PFSK-1 (cell line): ENCODE measurements around the gene MCCD1.

Experiments
- FOXP2 ChIP-seq: optimal IDR thresholded peaks from 2 replicates; pipeline ENCODE3; 2011; ENCODE audit warnings: borderline replicate concordance, control low read depth, inconsistent platforms; ENCODE audit not compliant: insufficient read depth; ENCODE audit errors: extremely low read length, extremely low read depth
- POLR2AphosphoS5 ChIP-seq: IDR thresholded peaks from 2 replicates; pipeline ENCODE4 v1.6.1; 2012; ENCODE audit warnings: low read depth, mild to moderate bottlenecking, control low read depth, low read length, moderate library complexity
- SIN3A ChIP-seq: IDR thresholded peaks from 2 replicates; pipeline ENCODE4 v1.6.1; 2012; ENCODE audit warnings: mild to moderate bottlenecking, low read length, moderate library complexity, borderline replicate concordance; ENCODE audit not compliant: insufficient read depth
- TAF1 ChIP-seq: IDR thresholded peaks from 2 replicates; pipeline ENCODE4 v1.6.1; 2012; ENCODE audit warnings: low read length, control low read depth, borderline replicate concordance; ENCODE audit not compliant: insufficient read depth
- TF ChIP-seq, protein P1 (sequence below), 2 experiments: IDR thresholded peaks; 2 replicates each; pipeline versions ENCODE4 v1.6.1 to v1.8.0; 2011 to 2012; ENCODE audit warnings: low read depth in 2 of 2, low read length in 2 of 2, control low read depth in 1 of 2, inconsistent platforms in 1 of 2, mild to moderate bottlenecking in 1 of 2, moderate library complexity in 1 of 2; ENCODE audit not compliant: insufficient read depth in 1 of 2

MCCD1 gene

DNA sequence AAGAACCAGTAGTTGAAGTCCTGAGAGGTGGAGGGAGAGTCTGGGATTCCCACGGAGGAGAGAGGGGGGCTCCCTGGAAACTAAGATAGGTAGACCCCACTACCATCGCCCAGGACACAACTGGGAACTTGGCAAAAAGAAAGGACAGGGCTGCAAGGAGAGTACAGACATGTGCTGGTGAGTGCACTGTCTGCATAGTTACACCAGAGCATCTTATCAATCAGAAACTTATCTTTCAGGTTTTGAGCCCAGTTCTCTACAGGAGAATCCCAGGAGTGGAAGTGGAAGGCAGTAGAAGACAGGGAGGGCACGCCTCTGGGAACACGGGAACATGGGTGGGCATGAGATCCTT lies 30.8 kb downstream of the MCCD1 start:
- TF ChIP-seq, protein P1, sequence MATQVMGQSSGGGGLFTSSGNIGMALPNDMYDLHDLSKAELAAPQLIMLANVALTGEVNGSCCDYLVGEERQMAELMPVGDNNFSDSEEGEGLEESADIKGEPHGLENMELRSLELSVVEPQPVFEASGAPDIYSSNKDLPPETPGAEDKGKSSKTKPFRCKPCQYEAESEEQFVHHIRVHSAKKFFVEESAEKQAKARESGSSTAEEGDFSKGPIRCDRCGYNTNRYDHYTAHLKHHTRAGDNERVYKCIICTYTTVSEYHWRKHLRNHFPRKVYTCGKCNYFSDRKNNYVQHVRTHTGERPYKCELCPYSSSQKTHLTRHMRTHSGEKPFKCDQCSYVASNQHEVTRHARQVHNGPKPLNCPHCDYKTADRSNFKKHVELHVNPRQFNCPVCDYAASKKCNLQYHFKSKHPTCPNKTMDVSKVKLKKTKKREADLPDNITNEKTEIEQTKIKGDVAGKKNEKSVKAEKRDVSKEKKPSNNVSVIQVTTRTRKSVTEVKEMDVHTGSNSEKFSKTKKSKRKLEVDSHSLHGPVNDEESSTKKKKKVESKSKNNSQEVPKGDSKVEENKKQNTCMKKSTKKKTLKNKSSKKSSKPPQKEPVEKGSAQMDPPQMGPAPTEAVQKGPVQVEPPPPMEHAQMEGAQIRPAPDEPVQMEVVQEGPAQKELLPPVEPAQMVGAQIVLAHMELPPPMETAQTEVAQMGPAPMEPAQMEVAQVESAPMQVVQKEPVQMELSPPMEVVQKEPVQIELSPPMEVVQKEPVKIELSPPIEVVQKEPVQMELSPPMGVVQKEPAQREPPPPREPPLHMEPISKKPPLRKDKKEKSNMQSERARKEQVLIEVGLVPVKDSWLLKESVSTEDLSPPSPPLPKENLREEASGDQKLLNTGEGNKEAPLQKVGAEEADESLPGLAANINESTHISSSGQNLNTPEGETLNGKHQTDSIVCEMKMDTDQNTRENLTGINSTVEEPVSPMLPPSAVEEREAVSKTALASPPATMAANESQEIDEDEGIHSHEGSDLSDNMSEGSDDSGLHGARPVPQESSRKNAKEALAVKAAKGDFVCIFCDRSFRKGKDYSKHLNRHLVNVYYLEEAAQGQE (IDR thresholded peaks at IDR 0.05; ENCODE audit: insufficient read depth in 1 of 2, low read depth in 2 of 2, low read length in 2 of 2) = no peak
- TF ChIP-seq SIN3A = no peak
- TF ChIP-seq FOXP2 = no peak
- TF ChIP-seq POLR2AphosphoS5 = no peak
- no peak for TF ChIP-seq TAF1

DNA sequence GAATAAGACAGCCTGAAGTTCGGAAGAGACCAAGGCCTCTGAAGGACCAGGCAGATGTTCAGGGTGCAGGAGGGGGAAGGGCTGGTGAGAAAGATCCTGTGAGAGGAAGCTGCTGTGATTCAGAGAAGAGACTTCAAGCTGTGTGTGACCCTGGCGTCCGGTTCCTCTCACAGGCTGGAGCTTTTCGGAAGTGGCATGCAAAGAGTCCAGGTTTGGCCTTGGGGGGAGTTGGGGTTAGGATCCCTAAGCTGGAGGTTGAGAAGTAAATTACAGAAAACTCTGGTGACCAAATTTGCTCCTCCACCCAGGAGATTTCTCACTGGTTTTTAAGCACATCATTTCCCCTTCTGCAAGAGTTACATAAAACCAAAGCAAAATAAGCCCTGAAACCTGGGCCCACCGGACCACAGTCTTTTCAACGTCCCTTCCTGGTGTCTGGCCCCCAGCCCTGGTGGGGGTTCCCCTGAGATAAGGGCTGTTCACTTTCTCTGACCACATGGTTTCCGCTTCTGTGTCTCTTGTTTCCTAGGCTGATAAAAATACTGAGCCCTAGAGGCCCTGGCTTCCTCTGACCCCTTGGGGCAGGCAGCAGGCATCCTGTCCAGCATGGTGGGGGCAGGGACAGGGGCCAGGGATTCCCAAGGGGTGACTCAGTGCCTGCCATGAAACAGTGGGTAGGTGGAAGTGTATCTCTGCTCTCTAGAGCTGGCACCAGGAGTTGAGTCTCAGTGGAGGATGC lies 31.4 kb downstream of the MCCD1 start:
- TF ChIP-seq POLR2AphosphoS5 (no peak), FOXP2 (no peak), SIN3A (no peak), TAF1 (no peak)
- TF ChIP-seq, protein P1 (IDR thresholded peaks at IDR 0.05; ENCODE audit: insufficient read depth in 1 of 2, low read depth in 2 of 2, low read length in 2 of 2) = no peak

DNA sequence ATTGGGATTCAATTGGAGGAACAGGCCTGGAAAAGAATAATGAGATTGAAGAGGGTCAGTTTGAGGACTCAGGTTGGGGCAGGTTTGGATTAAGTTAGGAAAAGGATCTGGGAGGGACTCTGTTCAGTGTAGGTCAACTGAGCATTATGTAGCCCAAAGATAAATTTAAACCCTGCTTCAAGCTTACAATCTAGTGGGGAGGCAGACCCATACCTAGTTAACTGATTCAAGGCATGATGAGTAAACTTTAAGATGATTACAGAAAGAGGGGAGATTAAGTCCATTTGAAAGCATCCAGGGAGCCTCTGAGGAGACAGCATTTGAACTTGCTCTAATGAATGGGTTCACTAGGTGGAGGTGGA lies 31.9 kb downstream of the MCCD1 start:
- TF ChIP-seq FOXP2 (no peak), POLR2AphosphoS5 (no peak), SIN3A (no peak), TAF1 (no peak)
- TF ChIP-seq, protein P1 (IDR thresholded peaks at IDR 0.05; ENCODE audit: insufficient read depth in 1 of 2, low read depth in 2 of 2, low read length in 2 of 2) = no peak

DNA sequence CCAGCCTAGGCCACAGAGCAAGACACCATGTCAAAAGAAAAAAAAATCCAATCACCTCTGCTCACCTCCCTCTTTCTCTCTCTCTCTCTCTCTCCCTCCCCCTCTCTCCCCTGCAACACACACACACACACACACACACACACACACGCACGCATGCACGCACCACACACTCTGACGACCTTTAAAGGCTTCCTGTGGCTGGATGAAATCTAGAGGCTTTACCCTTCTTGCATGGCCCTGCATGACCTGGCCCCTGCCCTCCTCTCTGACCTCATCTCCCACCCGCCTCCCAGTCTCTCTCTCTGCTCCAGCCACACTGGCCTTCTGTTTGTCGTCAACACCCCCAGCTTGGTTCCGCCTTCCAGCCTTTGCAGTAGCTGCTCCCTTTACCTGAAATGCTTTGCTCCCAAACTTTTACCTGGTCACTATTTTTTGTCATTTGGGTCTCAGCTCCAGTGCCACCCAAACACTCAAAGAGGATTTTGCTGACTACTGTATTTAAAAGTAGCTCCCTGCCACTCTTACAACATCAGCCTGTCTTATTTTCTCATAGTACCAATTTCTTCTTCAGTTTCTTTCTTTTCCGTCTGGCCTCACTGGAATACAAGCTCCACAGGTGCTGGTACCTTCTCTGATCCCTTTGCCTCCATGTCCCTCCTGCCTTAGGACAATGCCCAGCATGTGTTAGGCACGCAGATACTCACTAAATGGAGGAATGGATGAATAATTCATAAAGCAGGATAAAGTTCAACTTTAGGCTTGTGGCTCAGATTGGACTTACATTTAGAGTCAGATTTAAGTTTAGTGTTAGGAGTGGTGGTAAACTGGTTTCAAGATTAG lies 39.0 kb downstream of the MCCD1 start:
- no peak for TF ChIP-seq POLR2AphosphoS5
- TF ChIP-seq TAF1 = no peak
- no peak for TF ChIP-seq FOXP2
- TF ChIP-seq SIN3A = no peak
- TF ChIP-seq, protein P1 (IDR thresholded peaks at IDR 0.05; ENCODE audit: insufficient read depth in 1 of 2, low read depth in 2 of 2, low read length in 2 of 2) = no peak
